GM12878 (cell line): ENCODE data around the gene PHOX2A.

ENCODE experiments used
- CREB1 ChIP-seq: IDR thresholded peaks from 2 replicates; pipeline ENCODE4 v1.6.1; 2012; ENCODE audit warnings: low read depth, mild to moderate bottlenecking, inconsistent platforms
- EP300 ChIP-seq, 2 experiments: fragments of 150-350 bp in 1 of 2; IDR thresholded peaks; 2 replicates each; pipeline ENCODE4 v1.6.1; 2011 to 2012; ENCODE audit warnings: low read depth in 2 of 2, low read length in 2 of 2, borderline replicate concordance in 1 of 2, improper control_type of control experiment in 1 of 2, inconsistent platforms in 1 of 2; ENCODE audit not compliant: control insufficient read depth in 1 of 2
- EZH2 ChIP-seq: IDR thresholded peaks from 2 replicates; pipeline ENCODE4 v1.6.1; 2012; ENCODE audit warnings: low read depth, mild to moderate bottlenecking, control low read depth, inconsistent platforms, low read length, borderline replicate concordance; ENCODE audit not compliant: control insufficient read depth
- KDM1A ChIP-seq: fragments of 200-600 bp; sonication (generic); IDR thresholded peaks from 2 replicates; pipeline ENCODE4 v1.6.1; 2016; ENCODE audit warnings: borderline replicate concordance
- POLR2A ChIP-seq: IDR thresholded peaks from 2 replicates; pipeline ENCODE4 v1.6.1; 2011; ENCODE audit warnings: low read depth, mild to moderate bottlenecking, low read length
- RAD21 ChIP-seq: IDR thresholded peaks from 2 replicates; pipeline ENCODE4 v1.6.1; 2011; ENCODE audit warnings: mild to moderate bottlenecking, low read depth, low read length, moderate library complexity; ENCODE audit not compliant: insufficient read depth
- SIN3A ChIP-seq: IDR thresholded peaks from 2 replicates; pipeline ENCODE4 v1.6.1; 2012; ENCODE audit warnings: low read depth, low read length, improper control_type of control experiment
- TF ChIP-seq, protein P1 (sequence below): IDR thresholded peaks from 2 replicates; pipeline ENCODE4 v1.6.1; 2012; ENCODE audit warnings: low read depth, low read length, improper control_type of control experiment
- TF ChIP-seq, protein P2 (sequence below): IDR thresholded peaks from 2 replicates; pipeline ENCODE4 v1.6.1; 2012; ENCODE audit warnings: low read length, inconsistent platforms
- TF ChIP-seq, protein P3 (sequence below), 3 experiments: IDR thresholded peaks in 2 of 3; conservative IDR thresholded peaks in 1 of 3; 2 replicates each; pipeline ENCODE4 v1.5.1; 2011; ENCODE audit warnings: low read depth in 3 of 3, low read length in 3 of 3, mild to moderate bottlenecking in 3 of 3, control low read depth in 2 of 3, moderate library complexity in 2 of 3, inconsistent platforms in 1 of 3, mixed read lengths in 1 of 3; ENCODE audit not compliant: control insufficient read depth in 2 of 3, insufficient read depth in 1 of 3; ENCODE audit errors: extremely low read depth in 1 of 3
- TF ChIP-seq, protein P4 (sequence below): IDR thresholded peaks from 2 replicates; pipeline ENCODE4 v1.6.1; 2012; ENCODE audit warnings: low read depth, low read length, improper control_type of control experiment

- TF ChIP-seq, protein P1, sequence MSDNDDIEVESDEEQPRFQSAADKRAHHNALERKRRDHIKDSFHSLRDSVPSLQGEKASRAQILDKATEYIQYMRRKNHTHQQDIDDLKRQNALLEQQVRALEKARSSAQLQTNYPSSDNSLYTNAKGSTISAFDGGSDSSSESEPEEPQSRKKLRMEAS: no peak
- TF ChIP-seq SIN3A (no peak), CREB1 (no peak), KDM1A (no peak), EP300 (IDR thresholded peaks at IDR 0.05; ENCODE audit: borderline replicate concordance in 1 of 2, control insufficient read depth in 1 of 2, low read depth in 2 of 2, low read length in 2 of 2) (no peak), EZH2 (no peak), RAD21 (no peak), POLR2A (0 out of 2 replicates have a peak, but pooled peaks have one; percentile 8)
- TF ChIP-seq, protein P2, sequence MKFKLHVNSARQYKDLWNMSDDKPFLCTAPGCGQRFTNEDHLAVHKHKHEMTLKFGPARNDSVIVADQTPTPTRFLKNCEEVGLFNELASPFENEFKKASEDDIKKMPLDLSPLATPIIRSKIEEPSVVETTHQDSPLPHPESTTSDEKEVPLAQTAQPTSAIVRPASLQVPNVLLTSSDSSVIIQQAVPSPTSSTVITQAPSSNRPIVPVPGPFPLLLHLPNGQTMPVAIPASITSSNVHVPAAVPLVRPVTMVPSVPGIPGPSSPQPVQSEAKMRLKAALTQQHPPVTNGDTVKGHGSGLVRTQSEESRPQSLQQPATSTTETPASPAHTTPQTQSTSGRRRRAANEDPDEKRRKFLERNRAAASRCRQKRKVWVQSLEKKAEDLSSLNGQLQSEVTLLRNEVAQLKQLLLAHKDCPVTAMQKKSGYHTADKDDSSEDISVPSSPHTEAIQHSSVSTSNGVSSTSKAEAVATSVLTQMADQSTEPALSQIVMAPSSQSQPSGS: no peak
- TF ChIP-seq, protein P3, sequence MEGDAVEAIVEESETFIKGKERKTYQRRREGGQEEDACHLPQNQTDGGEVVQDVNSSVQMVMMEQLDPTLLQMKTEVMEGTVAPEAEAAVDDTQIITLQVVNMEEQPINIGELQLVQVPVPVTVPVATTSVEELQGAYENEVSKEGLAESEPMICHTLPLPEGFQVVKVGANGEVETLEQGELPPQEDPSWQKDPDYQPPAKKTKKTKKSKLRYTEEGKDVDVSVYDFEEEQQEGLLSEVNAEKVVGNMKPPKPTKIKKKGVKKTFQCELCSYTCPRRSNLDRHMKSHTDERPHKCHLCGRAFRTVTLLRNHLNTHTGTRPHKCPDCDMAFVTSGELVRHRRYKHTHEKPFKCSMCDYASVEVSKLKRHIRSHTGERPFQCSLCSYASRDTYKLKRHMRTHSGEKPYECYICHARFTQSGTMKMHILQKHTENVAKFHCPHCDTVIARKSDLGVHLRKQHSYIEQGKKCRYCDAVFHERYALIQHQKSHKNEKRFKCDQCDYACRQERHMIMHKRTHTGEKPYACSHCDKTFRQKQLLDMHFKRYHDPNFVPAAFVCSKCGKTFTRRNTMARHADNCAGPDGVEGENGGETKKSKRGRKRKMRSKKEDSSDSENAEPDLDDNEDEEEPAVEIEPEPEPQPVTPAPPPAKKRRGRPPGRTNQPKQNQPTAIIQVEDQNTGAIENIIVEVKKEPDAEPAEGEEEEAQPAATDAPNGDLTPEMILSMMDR (IDR thresholded peaks at IDR 0.05 in 2 of 3, conservative IDR thresholded peaks at IDR 0.05 in 1 of 3; ENCODE audit: control insufficient read depth in 2 of 3, extremely low read depth in 1 of 3, insufficient read depth in 1 of 3, low read depth in 3 of 3, low read length in 3 of 3): no peak
- TF ChIP-seq, protein P4, sequence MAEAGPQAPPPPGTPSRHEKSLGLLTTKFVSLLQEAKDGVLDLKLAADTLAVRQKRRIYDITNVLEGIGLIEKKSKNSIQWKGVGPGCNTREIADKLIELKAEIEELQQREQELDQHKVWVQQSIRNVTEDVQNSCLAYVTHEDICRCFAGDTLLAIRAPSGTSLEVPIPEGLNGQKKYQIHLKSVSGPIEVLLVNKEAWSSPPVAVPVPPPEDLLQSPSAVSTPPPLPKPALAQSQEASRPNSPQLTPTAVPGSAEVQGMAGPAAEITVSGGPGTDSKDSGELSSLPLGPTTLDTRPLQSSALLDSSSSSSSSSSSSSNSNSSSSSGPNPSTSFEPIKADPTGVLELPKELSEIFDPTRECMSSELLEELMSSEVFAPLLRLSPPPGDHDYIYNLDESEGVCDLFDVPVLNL: no peak
Measured at GRCh38 chr11:72234920-72235319, 9.1 kb downstream of the PHOX2A start.
